GM18499 (cell line): ENCODE data around the gene JAKMIP2.

ENCODE experiments used
- ATAC-seq: cut with Tn5 transposase; IDR thresholded peaks from one replicate; pipeline ENCODE4 v1.9.1; 2021; ENCODE audit warnings: moderate number of reproducible peaks; ENCODE audit not compliant: insufficient read depth, unreplicated experiment

JAKMIP2 gene

DNA sequence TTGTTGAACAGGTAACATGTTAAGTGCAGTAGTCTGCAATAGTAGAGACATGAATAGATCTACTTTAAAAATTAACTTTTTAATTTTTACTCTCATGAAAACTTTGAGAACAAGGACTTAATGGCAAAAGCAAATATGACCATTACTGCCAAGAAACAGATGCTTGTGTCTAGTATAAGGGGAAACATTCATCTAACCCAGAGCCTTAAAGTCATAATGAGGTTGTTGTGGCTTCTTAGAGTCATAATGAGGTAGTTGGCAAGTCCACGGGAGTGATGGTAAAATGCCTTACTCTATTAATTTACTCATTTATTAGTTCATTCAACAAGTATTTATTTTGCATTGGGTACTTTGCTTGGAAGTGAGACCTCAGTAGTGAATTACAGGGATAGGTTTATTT is 71.5 kb downstream of the JAKMIP2 start:
- ATAC-seq: no peak

DNA sequence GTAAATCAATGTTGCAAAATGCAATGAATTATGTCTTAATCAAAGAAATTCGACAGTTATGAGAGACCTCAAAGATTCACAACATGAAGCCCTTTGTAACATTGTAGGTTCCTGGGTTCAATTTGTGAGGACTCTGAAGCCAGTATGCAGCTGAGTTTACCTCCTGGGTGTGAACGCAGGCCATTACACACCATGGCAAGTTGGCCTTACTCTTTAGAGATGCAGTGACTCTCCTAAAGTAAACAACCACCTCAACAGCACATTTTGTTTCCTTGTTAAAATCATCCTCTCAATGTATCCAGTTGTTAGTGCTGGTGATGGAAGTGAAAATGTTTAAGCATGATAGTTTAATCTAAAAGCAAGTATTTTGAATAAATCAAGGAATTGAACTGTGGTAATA is 73.8 kb downstream of the JAKMIP2 start:
- ATAC-seq: no peak

DNA sequence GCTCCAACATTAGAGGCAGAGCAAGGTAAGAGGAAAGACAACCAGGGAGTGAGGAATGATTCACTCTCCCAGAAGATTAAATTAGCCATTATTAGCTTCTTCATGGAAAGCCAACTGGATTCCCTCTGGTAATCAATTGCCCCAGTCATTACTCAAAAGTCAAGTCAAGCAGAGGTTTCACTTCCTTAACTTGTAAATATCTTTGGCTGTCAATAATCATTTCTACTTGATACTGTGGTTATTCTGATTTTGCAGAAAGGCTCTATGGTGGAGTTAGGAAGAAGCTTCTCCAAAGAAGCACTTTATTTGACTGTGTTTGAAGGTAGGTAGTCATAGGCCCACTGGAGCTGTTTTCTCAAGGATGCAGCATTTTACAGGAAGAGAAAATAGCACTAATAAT is 78.0 kb downstream of the JAKMIP2 start:
- ATAC-seq: no peak

DNA sequence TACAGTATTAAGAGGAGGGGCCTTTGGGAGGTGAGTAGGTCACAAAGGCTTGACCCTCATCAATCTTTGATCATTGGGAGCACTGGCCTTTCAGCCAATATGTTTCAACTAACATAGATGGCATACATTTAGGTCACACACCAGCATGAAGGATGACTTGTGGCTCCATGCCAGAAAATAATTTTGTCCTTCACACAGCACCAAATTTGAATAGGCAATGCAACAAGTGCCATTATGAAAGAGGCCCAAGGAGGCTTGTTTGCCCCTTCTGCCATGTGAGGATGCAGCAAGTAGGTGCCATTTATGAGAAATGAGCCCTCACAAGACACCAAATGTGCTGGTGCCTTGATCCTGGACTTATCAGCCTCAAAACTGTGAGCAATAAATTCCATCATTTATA is 81.1 kb downstream of the JAKMIP2 start:
- no peak for ATAC-seq

DNA sequence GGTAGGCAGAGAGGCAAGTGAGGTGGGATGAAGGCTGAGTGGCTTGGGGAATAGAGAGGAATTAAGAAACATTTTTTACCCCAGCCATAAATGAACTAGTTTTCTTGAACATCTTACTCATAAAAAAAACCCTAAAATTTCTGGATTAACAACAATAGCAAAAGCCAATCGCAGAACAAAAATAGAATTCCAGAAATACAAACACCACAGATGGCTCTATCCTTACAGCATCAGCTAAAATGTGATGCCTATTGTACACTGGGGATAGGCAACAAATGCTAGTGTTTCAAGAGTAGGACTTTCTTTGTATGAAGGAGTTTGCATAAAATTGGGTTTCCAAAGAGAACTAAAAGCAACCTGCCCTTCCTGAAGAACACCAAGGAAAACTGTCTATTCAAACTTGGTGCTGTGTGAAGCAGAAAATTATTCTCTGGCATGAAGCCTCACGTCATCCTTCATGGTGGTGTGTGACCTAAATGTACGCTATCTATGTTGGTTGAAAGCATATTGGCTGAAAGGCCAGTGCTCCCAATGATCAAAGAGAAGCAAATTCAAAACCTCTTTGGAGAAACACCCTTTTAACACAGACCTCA is 82.9 kb downstream of the JAKMIP2 start:
- ATAC-seq: no peak

DNA sequence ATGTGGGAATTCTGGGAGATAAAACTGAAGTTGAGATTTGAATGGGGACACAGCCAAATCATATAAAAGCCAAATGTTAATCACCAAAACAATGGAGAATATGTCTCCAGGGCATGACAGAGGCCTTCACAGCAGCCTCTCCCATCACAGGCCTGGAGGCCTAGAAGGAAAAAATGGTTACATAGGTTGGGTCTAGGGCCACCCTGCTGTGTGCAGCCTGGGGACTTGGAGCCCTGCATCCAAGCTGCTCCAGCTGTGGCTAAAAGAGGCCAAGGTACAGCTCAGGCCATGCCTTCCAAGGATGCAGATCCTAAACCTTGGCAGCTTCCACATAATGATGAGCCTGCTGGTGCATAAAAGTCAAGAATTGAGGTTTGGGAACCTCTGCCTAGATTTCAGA is 85.1 kb downstream of the JAKMIP2 start:
- no peak for ATAC-seq

DNA sequence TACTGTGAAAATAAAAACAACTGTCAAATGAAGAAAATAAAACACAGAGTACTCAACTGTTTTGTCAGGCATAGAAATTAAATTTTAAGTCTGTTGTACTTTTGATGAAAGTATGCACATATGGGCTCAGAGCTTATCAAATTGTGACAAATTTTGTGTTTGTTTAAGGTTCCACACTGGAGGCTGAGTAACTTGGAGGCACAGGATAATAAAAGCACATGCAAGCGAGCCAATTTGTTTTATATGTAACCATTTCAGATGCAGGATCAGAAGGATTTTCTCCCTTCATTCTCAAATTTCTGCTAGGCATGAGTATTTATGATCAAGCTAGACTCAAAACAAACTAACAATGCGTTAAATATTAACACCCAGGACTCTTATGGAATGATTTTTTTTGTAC is 87.8 kb downstream of the JAKMIP2 start:
- no peak for ATAC-seq

DNA sequence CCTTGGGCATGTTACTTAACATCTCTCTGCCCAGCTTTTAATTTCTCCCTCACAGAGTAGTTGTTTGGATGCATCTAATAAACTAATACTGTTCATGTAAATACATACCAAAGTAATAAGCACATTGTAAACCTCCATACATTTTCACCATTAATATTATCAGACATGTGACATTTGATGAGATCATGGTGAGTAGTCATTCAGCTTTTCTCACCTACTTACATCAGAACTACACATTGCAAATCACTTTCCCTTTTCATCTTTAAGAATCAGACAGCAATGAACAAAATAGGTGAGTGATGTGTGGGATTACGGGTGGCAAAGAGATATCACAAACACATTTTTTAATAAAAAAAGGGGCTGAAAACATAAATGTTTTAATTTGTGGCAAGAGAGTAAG is 89.3 kb downstream of the JAKMIP2 start:
- ATAC-seq: no peak

DNA sequence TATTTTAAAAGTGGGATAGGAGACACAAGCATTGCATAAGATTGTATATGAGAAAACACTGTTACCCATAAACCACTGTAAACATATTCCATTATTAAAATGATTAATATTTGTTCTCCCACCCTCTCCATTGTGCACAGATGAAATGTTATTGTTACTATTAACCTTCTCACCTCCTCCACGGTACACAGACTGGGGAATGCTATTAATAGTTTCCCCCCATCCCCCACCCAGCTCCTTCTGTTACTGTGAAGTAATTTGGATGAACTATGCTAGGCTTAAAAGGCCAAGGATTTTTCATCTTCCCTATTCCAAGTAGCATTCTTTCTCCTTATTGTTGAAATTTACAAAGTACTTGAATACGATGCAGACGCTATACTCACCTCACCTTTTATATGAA is 91.4 kb downstream of the JAKMIP2 start:
- no peak for ATAC-seq

DNA sequence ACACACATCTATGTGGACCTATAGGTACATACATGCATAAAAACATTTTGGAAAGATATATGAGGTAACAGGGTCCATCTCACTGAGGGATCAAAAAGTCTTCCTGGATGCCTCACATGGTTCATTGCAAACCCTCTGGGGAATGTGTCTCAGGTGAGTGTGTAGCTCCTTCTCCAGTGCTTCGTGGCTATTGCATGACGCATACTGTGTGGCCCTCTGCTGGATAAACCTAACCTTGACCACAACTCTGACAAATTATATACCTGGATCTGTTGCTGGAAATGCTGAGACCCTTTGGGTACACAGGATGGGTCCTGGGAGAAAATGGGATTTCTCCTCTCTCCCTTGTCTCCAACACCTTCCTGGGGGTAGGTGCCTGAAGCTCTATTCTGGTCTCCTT is 91.9 kb downstream of the JAKMIP2 start:
- no peak for ATAC-seq

DNA sequence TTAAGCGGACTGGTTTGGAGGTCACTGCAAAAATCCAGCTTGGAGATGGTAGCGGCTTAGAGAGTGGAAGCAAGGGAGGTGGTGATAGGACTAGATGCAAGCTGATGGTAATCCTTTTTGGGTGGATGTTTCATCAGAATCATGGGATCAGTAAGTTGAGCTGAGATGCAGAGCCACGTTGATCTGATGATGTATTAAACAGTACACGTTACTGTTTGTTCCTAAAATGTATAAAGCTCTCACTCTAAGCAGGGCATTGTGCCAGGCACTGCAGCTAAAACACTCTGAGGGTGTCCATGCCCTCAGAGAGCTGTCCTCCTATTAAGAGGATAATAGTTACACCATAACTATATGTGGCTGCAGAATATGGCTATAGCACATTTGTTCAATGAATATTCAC is 93.1 kb downstream of the JAKMIP2 start:
- no peak for ATAC-seq

DNA sequence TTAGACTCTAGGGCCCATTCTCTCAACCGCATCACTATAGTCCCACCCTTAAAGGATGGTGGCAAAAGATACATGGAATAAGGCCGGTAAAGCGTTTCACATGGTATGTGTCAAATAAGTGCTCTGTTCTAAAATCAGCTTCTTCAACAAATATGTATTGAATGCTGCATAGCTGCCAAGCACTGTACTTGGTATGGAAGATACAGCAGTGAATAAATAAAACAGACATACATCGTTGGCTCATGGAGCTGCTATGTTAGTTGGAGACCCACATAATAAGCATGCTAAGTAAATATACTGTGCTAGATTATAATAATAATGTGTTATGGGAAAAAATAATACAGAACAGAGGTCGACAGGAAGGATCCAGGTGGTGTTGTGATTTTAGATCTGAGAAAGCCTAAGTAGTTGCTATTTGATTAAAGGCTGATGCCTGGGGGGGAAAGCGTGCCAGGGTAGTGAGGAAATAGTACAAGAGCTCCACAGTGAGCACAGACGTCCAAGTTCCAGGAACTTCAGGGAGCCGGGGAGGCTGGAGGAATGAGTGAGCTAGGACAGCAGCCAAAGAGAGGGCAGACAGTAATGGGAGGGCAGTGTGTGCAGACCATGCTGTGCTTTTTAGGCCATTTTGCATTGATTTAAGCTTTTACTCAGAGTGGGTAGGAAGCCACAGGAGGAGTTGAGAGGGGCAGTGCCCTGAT is 93.7 kb downstream of the JAKMIP2 start:
- ATAC-seq: no peak

DNA sequence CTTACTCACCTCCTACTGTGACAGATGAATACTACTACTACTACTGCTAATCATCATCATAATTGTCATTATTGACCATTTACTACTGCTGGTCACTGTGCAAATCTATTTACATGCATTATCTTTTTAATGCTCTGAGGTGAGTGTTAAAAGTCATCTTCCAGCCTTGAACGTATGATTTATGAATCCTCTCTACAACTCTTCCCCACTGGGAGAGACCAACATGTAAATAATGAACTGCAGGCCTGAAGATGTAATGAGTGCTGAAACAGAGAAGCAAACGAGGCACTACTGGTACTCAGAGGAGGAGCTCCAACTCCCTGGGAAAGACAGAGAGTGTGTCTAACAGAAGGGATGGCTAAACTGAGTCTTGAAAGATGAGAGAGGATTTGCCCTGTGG is 95.4 kb downstream of the JAKMIP2 start:
- no peak for ATAC-seq

DNA sequence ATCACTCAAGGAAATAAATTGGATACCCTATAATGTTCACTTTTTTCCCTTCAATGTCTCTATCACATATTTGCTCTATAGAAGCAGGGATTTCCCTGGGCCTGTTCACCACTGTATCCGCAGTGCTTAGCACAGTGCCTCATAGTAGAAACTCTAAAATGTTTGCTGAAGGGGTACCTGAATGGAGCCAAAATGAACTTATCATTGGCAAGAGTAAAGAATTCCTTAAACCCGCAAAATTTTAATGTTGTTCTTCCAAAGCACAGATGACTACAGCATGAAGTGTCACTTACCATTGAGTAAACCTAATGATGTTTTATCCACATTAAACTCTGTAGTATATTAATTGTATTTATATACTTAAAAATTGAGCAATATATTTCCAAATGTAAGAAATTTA is 96.1 kb downstream of the JAKMIP2 start:
- ATAC-seq: no peak

DNA sequence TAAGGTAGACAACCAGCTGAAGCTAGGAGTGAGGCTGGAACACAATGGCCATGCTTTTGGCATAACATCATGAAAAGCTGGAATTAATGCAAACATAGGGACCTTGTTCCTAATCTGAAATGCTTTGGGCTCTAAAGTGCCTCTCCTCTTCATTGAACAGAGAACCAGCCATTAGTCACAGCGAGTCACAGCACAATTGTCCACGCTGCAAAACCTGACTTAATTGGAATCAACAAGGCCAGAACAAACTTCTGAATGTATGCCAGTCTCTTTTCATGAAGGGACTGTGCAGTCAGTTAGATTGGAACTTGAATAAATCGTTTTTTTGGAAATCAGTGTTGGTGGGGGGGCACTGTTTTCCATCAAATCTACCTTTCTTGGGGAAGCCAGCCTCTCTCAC is 96.5 kb downstream of the JAKMIP2 start:
- no peak for ATAC-seq

DNA sequence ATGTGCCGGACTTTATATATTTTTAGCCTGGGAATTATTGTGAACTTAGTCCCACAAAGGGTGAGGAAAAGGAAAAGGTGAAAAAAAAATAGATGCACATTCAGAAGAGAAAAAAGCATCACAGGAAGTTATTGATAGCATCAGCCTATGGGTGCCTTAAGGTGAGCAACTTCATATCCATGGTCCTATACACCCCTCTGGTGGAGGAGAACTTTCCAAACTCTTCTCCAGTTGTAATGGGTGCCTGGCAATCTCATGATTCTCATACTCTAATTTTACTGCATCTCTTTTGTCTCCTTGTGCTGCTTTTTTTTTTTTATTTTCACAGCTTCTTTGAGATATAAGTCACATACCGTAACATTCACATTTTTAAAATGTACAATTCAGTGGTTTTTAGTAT is 107.4 kb downstream of the JAKMIP2 start:
- ATAC-seq: no peak

DNA sequence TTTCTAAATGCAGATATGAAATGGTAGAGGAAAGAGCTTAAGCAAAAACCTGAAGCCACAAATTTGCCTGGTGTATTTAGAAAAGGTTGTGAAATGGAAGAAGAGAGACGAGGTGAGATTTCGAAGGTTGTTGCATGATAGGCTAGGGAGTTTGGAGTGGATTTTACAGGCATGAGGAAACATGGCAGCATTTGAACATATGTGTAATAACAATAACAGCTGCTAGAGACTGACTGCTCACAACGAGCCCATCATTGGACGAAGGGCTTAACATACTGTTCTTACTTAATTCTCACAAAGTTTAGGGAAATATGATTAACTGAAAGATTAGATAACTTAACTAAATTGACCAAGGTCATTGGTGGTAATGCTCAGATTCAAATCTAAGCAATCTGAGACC is 108.1 kb downstream of the JAKMIP2 start:
- ATAC-seq: no peak

DNA sequence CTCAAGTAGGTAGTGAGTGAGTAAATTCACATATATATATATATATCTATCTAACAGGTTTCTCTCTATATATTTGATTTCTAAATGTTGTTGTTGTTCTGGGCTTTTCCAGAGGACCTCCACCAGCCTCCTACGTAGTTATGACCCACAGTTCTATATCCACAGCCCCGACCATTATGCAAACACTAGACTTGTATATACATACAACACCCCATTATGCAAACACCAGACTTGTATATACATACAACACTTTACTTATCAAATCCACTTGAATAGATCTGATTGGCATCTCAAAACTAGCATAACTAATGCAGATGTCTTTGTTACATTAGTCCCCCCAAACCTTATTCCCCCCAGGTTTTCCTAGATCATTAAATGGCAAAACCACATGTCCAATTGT is 108.7 kb downstream of the JAKMIP2 start:
- ATAC-seq: no peak

DNA sequence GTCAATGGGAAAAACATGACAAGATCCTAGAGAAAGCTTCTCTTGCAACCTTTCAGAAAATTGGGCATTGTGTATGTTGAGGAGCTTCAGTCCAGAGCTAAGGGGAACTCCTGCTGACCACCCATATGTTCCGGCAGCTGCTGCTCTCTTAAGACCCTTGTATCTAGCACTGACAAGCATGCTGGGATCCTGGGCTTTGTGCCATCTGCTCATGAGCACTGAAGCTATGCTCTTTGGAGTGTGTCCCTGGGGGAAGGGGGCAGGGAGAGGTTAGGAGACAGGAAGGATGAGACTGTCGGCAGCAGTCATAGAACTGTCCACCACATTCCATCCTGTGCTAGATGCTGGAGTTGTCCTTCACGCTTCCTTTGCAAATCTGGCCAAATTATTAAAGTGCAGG is 109.3 kb downstream of the JAKMIP2 start:
- ATAC-seq: no peak

DNA sequence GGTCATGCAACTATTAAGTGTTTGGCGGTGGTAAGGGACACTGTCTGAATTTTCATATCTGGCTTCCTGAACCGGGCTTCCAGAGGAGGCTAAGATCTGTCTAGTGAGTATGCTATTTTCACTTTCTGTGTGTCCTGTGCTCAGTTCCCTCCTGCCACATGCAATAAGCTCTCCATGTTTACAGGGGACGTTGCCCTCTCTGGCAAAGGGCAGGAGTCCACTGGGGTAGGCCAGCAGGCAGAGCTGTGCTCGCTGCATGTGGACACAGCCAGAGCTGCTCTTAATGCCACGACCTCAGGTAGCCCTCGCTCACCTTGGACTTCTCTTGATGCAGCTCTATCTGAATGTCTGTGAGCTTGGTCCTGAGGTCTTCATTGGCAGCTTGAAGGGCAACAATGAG is 111.2 kb downstream of the JAKMIP2 start:
- ATAC-seq: no peak

DNA sequence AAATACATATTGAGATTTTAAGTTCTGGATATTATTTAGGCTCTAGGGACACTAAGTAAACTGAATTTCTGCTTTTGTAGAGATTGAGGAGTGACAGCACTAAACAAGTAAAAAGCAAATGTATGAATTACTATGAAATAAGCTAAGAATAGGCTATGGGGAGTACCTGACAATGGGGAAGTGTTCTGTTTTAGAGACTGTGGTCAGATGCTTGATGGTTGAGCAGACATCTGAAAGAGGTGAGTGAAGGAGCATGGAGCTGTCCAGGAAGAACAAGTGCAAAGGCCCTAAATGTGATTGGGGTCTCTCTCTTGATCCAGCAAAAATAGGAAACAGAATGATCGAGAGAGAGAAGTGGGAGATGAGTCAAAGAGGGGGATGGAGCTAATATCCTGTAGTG is 111.7 kb downstream of the JAKMIP2 start:
- no peak for ATAC-seq

DNA sequence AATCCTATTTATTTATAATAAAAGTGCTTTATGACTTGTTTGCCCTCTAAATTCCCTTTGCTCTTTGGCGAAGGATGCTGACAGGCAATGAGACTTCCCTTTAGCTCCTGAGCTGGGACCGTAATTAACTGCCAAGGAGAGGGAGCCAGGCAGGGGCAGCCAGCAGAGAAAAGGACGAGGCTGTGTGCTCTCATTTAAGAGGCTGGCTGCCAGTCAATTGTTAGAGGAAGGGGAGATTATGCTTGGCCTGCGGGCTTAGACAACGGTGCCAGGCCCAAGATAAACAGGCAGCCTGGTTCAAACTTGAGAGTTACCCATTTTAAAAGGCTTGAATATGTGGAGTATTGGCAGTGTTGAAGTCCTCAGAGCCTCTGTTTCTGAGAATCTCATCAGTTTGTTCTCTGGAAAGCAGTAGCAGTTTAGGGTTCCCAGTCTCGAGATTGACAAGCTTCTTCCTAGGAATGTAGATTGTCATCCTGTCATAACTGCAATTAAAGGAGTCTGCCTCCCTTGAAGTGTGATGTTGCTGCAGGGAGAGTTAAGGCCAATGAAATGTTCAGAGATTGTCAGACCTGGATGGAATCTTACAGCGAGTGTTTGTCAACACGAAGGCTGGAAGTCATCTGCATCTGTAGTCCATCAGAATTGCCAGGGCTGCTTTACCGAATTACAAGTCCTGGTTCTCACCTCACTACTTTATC is 113.2 kb downstream of the JAKMIP2 start:
- ATAC-seq: no peak
